Measurements from ENCODE around the gene UNCX. TPM values are rescaled to one million over a fixed set of nuclear protein-coding genes. Genes with fewer than 3 reads are reported as not detected.

Gene UNCX
- total and polyA plus RNA-seq, 11 donors, result not detected

- Histone ChIP-seq H3K27ac (no peak overlapping the region), H3K4me3 (peak overlapping the region in 2 of 12 donors; percentile 2 to 6), H3K9me3 (no peaks in the 10 kb centered on the region), H3K36me3 (no peaks in the 10 kb centered on the region), H3K4me1 (peaks cover 0 to 37% (median 18%) of the 10 kb centered on the region in 12 donors), H3K27me3 (peaks cover 87 to 100% (median 98%) of the 10 kb centered on the region in 9 donors)
- no peak for TF ChIP-seq CTCF (IDR thresholded peaks at IDR 0.05)
- TF ChIP-seq POLR2A (IDR thresholded peaks at IDR 0.05), result no peak
- ATAC-seq, result no peak
- 3 to 5% (median 3%) methylated on average over 29 to 68 of the region's 68 CpGs for WGBS, 4 donors
- DNase-seq, result no peak
- intact Hi-C loops (cut with DNase I), result no loop called here
Measured at GRCh38 chr7:1246871-1247526, 14.3 kb downstream of the UNCX start.

- peaks cover 0 to 32% (median 18%) of the 10 kb centered on the region in 12 donors for H3K4me1 ChIP-seq
- peak overlapping the region in 1 of 12 donors; percentile 6 for H3K4me3 ChIP-seq
- TF ChIP-seq CTCF (IDR thresholded peaks at IDR 0.05) (no peak), POLR2A (IDR thresholded peaks at IDR 0.05) (no peak)
- H3K27me3 ChIP-seq, result peaks cover 81 to 100% (median 98%) of the 10 kb centered on the region in 9 donors
- no peak for ATAC-seq
- H3K27ac ChIP-seq, result no peak overlapping the region
- H3K9me3 ChIP-seq, result no peaks in the 10 kb centered on the region
- peak in 1 of 5 donors; percentile 46 for DNase-seq
- intact Hi-C loops (cut with DNase I), result no loop called here
- H3K36me3 ChIP-seq, result no peaks in the 10 kb centered on the region
- WGBS, 4 donors, result 2 to 4% (median 3%) methylated on average over 21 to 48 of the region's 48 CpGs
Measured at GRCh38 chr7:1247527-1248041, 14.9 kb downstream of the UNCX start.

GRCh38 chr7:1248143-1248915, 15.7 kb downstream of the UNCX start:
- no peak for TF ChIP-seq CTCF (IDR thresholded peaks at IDR 0.05)
- TF ChIP-seq POLR2A (IDR thresholded peaks at IDR 0.05), result no peak
- DNase-seq, result peak in 1 of 5 donors; percentile 54
- Histone ChIP-seq H3K4me3 (no peak overlapping the region), H3K27me3 (peaks cover 74 to 100% (median 96%) of the 10 kb centered on the region in 9 donors), H3K27ac (no peak overlapping the region), H3K9me3 (no peaks in the 10 kb centered on the region), H3K36me3 (no peaks in the 10 kb centered on the region), H3K4me1 (peaks cover 0 to 30% (median 17%) of the 10 kb centered on the region in 12 donors)
- ATAC-seq, result no peak
- 4 to 9% (median 5%) methylated on average over 22 to 27 of the region's 27 CpGs for WGBS, 4 donors
- intact Hi-C loops (cut with DNase I), result no loop called here

Measured in heart left ventricle (tissue), 16 donors.